H1 (cell line): ENCODE data around the gene PTPN1. TPM values are rescaled to one million over a fixed set of nuclear protein-coding genes. Genes with fewer than 3 reads are reported as not detected.

Experiments used
- CTCF ChIA-PET: fragments of 300-600 bp; sonication (Branson Sonifier 250); formaldehyde crosslinking; loops from one replicate; lab custom pipeline; 2021; ENCODE audit not compliant: partially characterized antibody; lab: Charles Lee
- POLR2A ChIA-PET: fragments of 300-600 bp; sonication (Branson Sonifier 250); formaldehyde crosslinking; loops from one replicate; lab custom pipeline; 2021; ENCODE audit warnings: inconsistent platforms; ENCODE audit not compliant: partially characterized antibody; lab: Charles Lee
- DNase-seq, 2 experiments: peaks; one replicate each; pipeline versions ENCODE4 v3.0.0 to v3.0.0-alpha.2; 2010 to 2022; ENCODE audit warnings: low spot score in 2 of 2, low read depth in 1 of 2, mixed read lengths in 1 of 2
- FAIRE-seq: peaks from 2 replicates; lab custom pipeline; 2011; peaks lifted over from hg19 to GRCh38; lab: Jason Lieb, UNC
- H2AFZ ChIP-seq: 2 replicates; pipeline ENCODE4 v1.8.1; 2012; ENCODE audit warnings: low read length, inconsistent platforms
- H2AK5ac ChIP-seq: 2 replicates; pipeline ENCODE4 v1.6.1; 2013; ENCODE audit warnings: low read depth, low read length
- H2BK120ac ChIP-seq: replicated peaks from 2 replicates; pipeline ENCODE3; 2013; ENCODE audit warnings: low read depth, low read length, inconsistent platforms
- H2BK12ac ChIP-seq: 2 replicates; pipeline ENCODE4 v1.6.1; 2013; ENCODE audit warnings: low read depth, low read length
- H2BK15ac ChIP-seq: 2 replicates; pipeline ENCODE4 v1.6.1; 2013; ENCODE audit warnings: low read length
- H2BK20ac ChIP-seq: 2 replicates; pipeline ENCODE4 v1.6.1; 2013; ENCODE audit warnings: low read length
- H2BK5ac ChIP-seq: 2 replicates; pipeline ENCODE4 v1.6.1; 2013; ENCODE audit warnings: low read depth, low read length
- H3K14ac ChIP-seq: 2 replicates; pipeline ENCODE4 v1.6.1; 2013; ENCODE audit warnings: inconsistent platforms; ENCODE audit not compliant: insufficient read length
- H3K18ac ChIP-seq: 2 replicates; pipeline ENCODE4 v1.6.1; 2013; ENCODE audit warnings: low read length; ENCODE audit errors: extremely low read depth
- H3K23ac ChIP-seq: 2 replicates; pipeline ENCODE4 v1.6.1; 2013; ENCODE audit warnings: inconsistent platforms; ENCODE audit not compliant: insufficient read length
- H3K23me2 ChIP-seq: 2 replicates; pipeline ENCODE4 v1.6.1; 2013; ENCODE audit warnings: low read depth, low read length
- H3K27ac ChIP-seq: 2 replicates; pipeline ENCODE4 v1.6.1; 2011; ENCODE audit warnings: low read depth, low read length, inconsistent platforms
- H3K27me3 ChIP-seq, 4 experiments: replicated peaks in 1 of 4; 1 replicate in 1 of 4; 2 replicates in 3 of 4; pipeline versions ENCODE4 v1.6.1 to v1.8.1; 2011 to 2013; ENCODE audit warnings: low read length in 3 of 4, mild to moderate bottlenecking in 3 of 4, inconsistent platforms in 2 of 4, mixed read lengths in 2 of 4, moderate library complexity in 1 of 4; ENCODE audit not compliant: control insufficient read depth in 3 of 4, insufficient read depth in 3 of 4; ENCODE audit errors: extremely low read depth in 1 of 4
- H3K36me3 ChIP-seq, 4 experiments: 2 replicates each; pipeline versions ENCODE4 v1.6.1 to v1.8.1; 2011 to 2013; ENCODE audit warnings: mild to moderate bottlenecking in 4 of 4, low read length in 3 of 4, moderate library complexity in 2 of 4, control low read depth in 1 of 4, inconsistent platforms in 1 of 4; ENCODE audit not compliant: insufficient read depth in 4 of 4, control insufficient read depth in 2 of 4
- H3K4ac ChIP-seq: replicated peaks from 2 replicates; pipeline ENCODE3; 2013; ENCODE audit warnings: low read length, low read depth, mixed read lengths, inconsistent platforms; ENCODE audit not compliant: insufficient read length
- H3K4me1 ChIP-seq, 4 experiments: replicated peaks in 1 of 4; 1 replicate in 1 of 4; 2 replicates in 3 of 4; pipeline versions ENCODE4 v1.6.1 to v1.8.1; 2011 to 2013; ENCODE audit warnings: low read length in 3 of 4, inconsistent platforms in 2 of 4, mixed read lengths in 1 of 4; ENCODE audit not compliant: insufficient read depth in 4 of 4, control insufficient read depth in 3 of 4
- H3K4me2 ChIP-seq, 2 experiments: 2 replicates each; pipeline versions ENCODE4 v1.6.1 to v1.8.1; 2011 to 2013; ENCODE audit warnings: low read depth in 2 of 2, low read length in 2 of 2, control low read depth in 1 of 2, inconsistent platforms in 1 of 2, mild to moderate bottlenecking in 1 of 2; ENCODE audit not compliant: insufficient read depth in 1 of 2
- H3K4me3 ChIP-seq, 4 experiments: fragments of 200-600, 300-600 bp in 1 of 4; sonication (generic), shearing (Covaris generic), sonication (Bioruptor Twin) in 1 of 4; 2 replicates each; pipeline versions ENCODE4 v1.5.1 to v1.8.1; 2011 to 2016; ENCODE audit warnings: low read length in 4 of 4, low read depth in 3 of 4, control low read depth in 2 of 4, inconsistent platforms in 2 of 4, mild to moderate bottlenecking in 2 of 4, mixed read lengths in 1 of 4, moderate library complexity in 1 of 4; ENCODE audit not compliant: insufficient read depth in 2 of 4; ENCODE audit errors: extremely low read depth in 1 of 4
- H3K56ac ChIP-seq: replicated peaks from 2 replicates; pipeline ENCODE3; 2013; ENCODE audit warnings: low read depth, mild to moderate bottlenecking, mixed read lengths, low read length, inconsistent platforms; ENCODE audit not compliant: insufficient read length
- H3K79me1 ChIP-seq: 2 replicates; pipeline ENCODE4 v1.6.1; 2013; ENCODE audit warnings: low read depth, low read length, control low read depth
- H3K79me2 ChIP-seq, 2 experiments: 2 replicates each; pipeline versions ENCODE4 v1.6.1 to v1.8.1; 2012 to 2013; ENCODE audit warnings: low read length in 2 of 2, mild to moderate bottlenecking in 2 of 2, inconsistent platforms in 1 of 2; ENCODE audit not compliant: insufficient read depth in 2 of 2, control insufficient read depth in 1 of 2
- H3K9ac ChIP-seq, 4 experiments: replicated peaks in 1 of 4; 1 replicate in 1 of 4; 2 replicates in 3 of 4; pipeline versions ENCODE4 v1.6.1 to v1.8.1; 2011 to 2013; ENCODE audit warnings: low read depth in 3 of 4, low read length in 3 of 4, control low read depth in 2 of 4, mild to moderate bottlenecking in 2 of 4, moderate library complexity in 2 of 4, inconsistent platforms in 1 of 4; ENCODE audit errors: extremely low read depth in 1 of 4
- H3K9me3 ChIP-seq, 2 experiments: 2 replicates each; pipeline versions ENCODE4 v1.6.1 to v1.8.1; 2012 to 2013; ENCODE audit warnings: mild to moderate bottlenecking in 2 of 2, moderate library complexity in 2 of 2, control low read depth in 1 of 2, inconsistent platforms in 1 of 2, low read depth in 1 of 2, low read length in 1 of 2, mixed read lengths in 1 of 2; ENCODE audit not compliant: insufficient read depth in 2 of 2
- H4K20me1 ChIP-seq, 2 experiments: replicated peaks in 1 of 2; 2 replicates each; pipeline versions ENCODE3 to v1.8.1; 2011 to 2013; ENCODE audit warnings: inconsistent platforms in 2 of 2, low read length in 2 of 2, mild to moderate bottlenecking in 1 of 2; ENCODE audit not compliant: insufficient read depth in 2 of 2, control insufficient read depth in 1 of 2
- H4K5ac ChIP-seq: 2 replicates; pipeline ENCODE4 v1.6.1; 2013; ENCODE audit warnings: low read length, low read depth, mixed read lengths, inconsistent platforms; ENCODE audit not compliant: insufficient read length
- H4K8ac ChIP-seq: 2 replicates; pipeline ENCODE4 v1.8.0; 2013; ENCODE audit warnings: mild to moderate bottlenecking, moderate library complexity, low read length, inconsistent platforms; ENCODE audit not compliant: insufficient read depth; ENCODE audit errors: extremely low read depth
- H4K91ac ChIP-seq: replicated peaks from 2 replicates; pipeline ENCODE3; 2013; ENCODE audit warnings: low read length, mixed read lengths, inconsistent platforms; ENCODE audit not compliant: insufficient read length
- BRCA1 ChIP-seq: IDR thresholded peaks from 2 replicates; pipeline ENCODE4 v1.6.1; 2012; ENCODE audit warnings: low read depth, low read length, improper control_type of control experiment
- CBX8 ChIP-seq: fragments of 300-800, 300-1000 bp; sonication (generic); IDR thresholded peaks from 2 replicates; pipeline ENCODE4 v1.7.1; 2016; ENCODE audit warnings: low read depth, low read length, borderline replicate concordance
- EP300 ChIP-seq, 2 experiments: IDR thresholded peaks; 1 replicate in 1 of 2; 2 replicates in 1 of 2; pipeline ENCODE4 v1.6.1; 2011 to 2012; ENCODE audit warnings: low read depth in 2 of 2, low read length in 2 of 2, mild to moderate bottlenecking in 2 of 2, borderline replicate concordance in 1 of 2, inconsistent platforms in 1 of 2, moderate library complexity in 1 of 2
- EZH2 ChIP-seq: fragments of 200-600 bp; sonication (generic); IDR thresholded peaks from 2 replicates; pipeline ENCODE4 v1.7.1; 2012; ENCODE audit warnings: low read depth, mild to moderate bottlenecking, moderate library complexity, low read length, inconsistent platforms; ENCODE audit not compliant: severe bottlenecking
- KDM5A ChIP-seq: fragments of 200-600 bp; IDR thresholded peaks from 2 replicates; pipeline ENCODE4 v1.7.1; 2012; ENCODE audit warnings: mild to moderate bottlenecking, low read length, inconsistent platforms, mixed read lengths
- RFX5 ChIP-seq: IDR thresholded peaks from 2 replicates; pipeline ENCODE4 v1.6.1; 2011; ENCODE audit warnings: low read depth, low read length, improper control_type of control experiment, borderline replicate concordance
- SP2 ChIP-seq: IDR thresholded peaks from 2 replicates; pipeline ENCODE4 v1.6.1; 2012; ENCODE audit warnings: mild to moderate bottlenecking, low read length, inconsistent platforms
- WGBS, 2 experiments: shearing (Covaris generic) in 1 of 2; methylation state at CpG; one replicate each; pipeline versions ENCODE4 v1.1.6 to v1.1.7; 2013 to 2015; ENCODE audit warnings: low lambda C conversion rate in 2 of 2, mixed read lengths in 2 of 2, inconsistent platforms in 1 of 2, low coverage in 1 of 2, missing lambda C conversion rate in 1 of 2; ENCODE audit not compliant: insufficient replicate concordance in 2 of 2, insufficient coverage in 1 of 2, insufficient read length in 1 of 2; ENCODE audit errors: extremely low coverage in 1 of 2, missing lambda C conversion rate in 1 of 2; 5-methylcytosine and 5-hydroxymethylcytosine counted together
- polyA plus RNA-seq, 7 experiments: library from polyadenylated mRNA; depleted of rRNA in 3 of 7; stranded (reverse) in 5 of 7; unstranded in 2 of 7; fragments of >200 nt in 5 of 7; fragments of 200-250 nt in 2 of 7; gene quantifications; 1 replicate in 5 of 7; 2 replicates in 1 of 7; 4 replicates in 1 of 7; pipeline versions ENCODE4 v1.2.1 to v1.2.3, GENCODE V29; 2011 to 2013; ENCODE audit warnings: missing spikeins in 2 of 7, mixed read lengths in 2 of 7
- total RNA-seq: library from RNA; stranded (reverse); fragmentation: NEBNext Ultra II Directional; extraction: Animal tissue kit (Norgen Biotek cat#: 25700); gene quantifications from 2 replicates; pipeline ENCODE4 v1.2.1, GENCODE V29; 2021

PTPN1 gene
- total and polyA plus RNA-seq, 2 of the 8 experiments (the other 6 are each of a cell fraction or from before 2014, with no cell fraction given) = 18.6 to 32.1 TPM

- H4K8ac ChIP-seq = no peak overlapping the region
- POLR2A ChIA-PET = interaction anchor here (0.6 to 2.3 kb wide), 2 partner anchors 13 to 66 kb away, joined by 3 to 4 read pairs; no protein-coding TSS in a partner anchor
- no peaks in the 10 kb centered on the region for H3K9me3 ChIP-seq
- no peak overlapping the region for H2AFZ ChIP-seq
- peaks cover 0 to 7% of the 10 kb centered on the region in 2 experiments; a peak in 1 of 4 replicates for H3K79me2 ChIP-seq
- no peak overlapping the region for H3K4me3 ChIP-seq
- H3K79me1 ChIP-seq = peaks cover 6% of the 10 kb centered on the region
- 95% methylated on average over 11 of the region's 11 CpGs; no CpG with 5 or more reads in 1 of the 2 experiments for WGBS, 2 experiments
- no peak overlapping the region for H2BK12ac ChIP-seq
- no peak overlapping the region for H3K56ac ChIP-seq
- H3K14ac ChIP-seq = no peak overlapping the region
- CTCF ChIA-PET = interaction anchor here (0.7 to 1.4 kb wide), 3 partner anchors 9 to 833 kb away, joined by 3 read pairs; no protein-coding TSS in a partner anchor
- H4K91ac ChIP-seq = no peak overlapping the region
- no peak overlapping the region for H2AK5ac ChIP-seq
- H4K20me1 ChIP-seq = peaks cover 0 to 7% of the 10 kb centered on the region in 2 experiments
- no peak overlapping the region for H3K18ac ChIP-seq
- no peak overlapping the region for H3K23ac ChIP-seq
- H3K23me2 ChIP-seq = peaks cover under 1% of the 10 kb centered on the region; the same call in 1 of the 2 replicates
- H2BK15ac ChIP-seq = no peak overlapping the region
- H3K27ac ChIP-seq = no peak overlapping the region
- H3K9ac ChIP-seq = no peak overlapping the region
- H3K4me2 ChIP-seq = no peak overlapping the region
- no peaks in the 10 kb centered on the region for H3K27me3 ChIP-seq
- DNase-seq = no peak
- no peak overlapping the region for H2BK20ac ChIP-seq
- no peak for FAIRE-seq
- no peak overlapping the region for H2BK5ac ChIP-seq
- H3K4me1 ChIP-seq = no peaks in the 10 kb centered on the region
- H2BK120ac ChIP-seq = no peak overlapping the region
- peaks cover 0 to 8% (median 3%) of the 10 kb centered on the region in 4 experiments; a peak in 2 of 8 replicates for H3K36me3 ChIP-seq
- H3K4ac ChIP-seq = no peak overlapping the region
- H4K5ac ChIP-seq = no peak overlapping the region
- no peak for TF ChIP-seq KDM5A
- TF ChIP-seq SP2 = no peak
- TF ChIP-seq EP300 (IDR thresholded peaks at IDR 0.05; ENCODE audit: borderline replicate concordance in 1 of 2, low read depth in 2 of 2, low read length in 2 of 2) = no peak
- no peak for TF ChIP-seq CBX8
- no peak for TF ChIP-seq BRCA1
- no peak for TF ChIP-seq EZH2
- TF ChIP-seq RFX5 = no peak
Measured at GRCh38 chr20:50557549-50558134, 47.5 kb downstream of the PTPN1 start.
